Uterus (tissue), 2 donors: ENCODE data around the gene VNN1.

Experiments used
- POLR2A ChIP-seq, 2 donors: fragments of 450-650 bp; IDR thresholded peaks; one replicate each; pipeline ENCODE4 v1.6.1; 2016; ENCODE audit warnings: antibody characterized with exemption in 2 of 2, mild to moderate bottlenecking in 1 of 2, moderate library complexity in 1 of 2
- TF ChIP-seq, protein P1 (sequence below), 4 experiments: fragments of 200-600 bp in 2 of 4; fragments of 450-650 bp in 2 of 4; sonication (generic) in 2 of 4; IDR thresholded peaks; one replicate each; pipeline ENCODE4 v1.5.1; 2016 to 2019; ENCODE audit warnings: antibody characterized with exemption in 4 of 4, mild to moderate bottlenecking in 2 of 4, moderate library complexity in 1 of 4

DNA sequence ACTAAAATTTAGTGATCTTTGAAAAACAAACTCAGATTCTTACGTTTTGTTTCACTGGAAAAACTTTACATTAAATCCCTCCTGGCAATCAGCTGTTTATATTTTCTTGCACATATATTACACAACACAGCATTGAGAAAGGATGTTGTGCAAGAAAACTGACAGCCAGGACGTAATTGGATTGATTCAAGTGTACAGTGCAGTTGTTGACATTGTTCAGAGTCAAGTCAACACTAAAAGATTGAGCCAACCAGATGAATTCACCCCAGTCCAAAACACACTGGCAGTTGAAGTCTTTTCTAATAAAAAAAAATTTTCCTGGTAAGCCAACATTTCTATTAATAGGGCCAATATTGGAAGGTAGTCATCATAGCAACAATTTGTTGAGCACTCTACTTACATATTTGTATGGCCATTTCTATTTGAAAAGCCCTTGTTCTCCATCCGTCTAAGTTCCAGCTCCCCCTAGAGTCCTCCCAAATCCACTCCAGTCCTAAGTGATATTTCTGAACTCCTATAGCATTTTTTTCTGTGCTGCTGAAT lies 20.9 kb upstream of the VNN1 start:
- TF ChIP-seq, protein P1, sequence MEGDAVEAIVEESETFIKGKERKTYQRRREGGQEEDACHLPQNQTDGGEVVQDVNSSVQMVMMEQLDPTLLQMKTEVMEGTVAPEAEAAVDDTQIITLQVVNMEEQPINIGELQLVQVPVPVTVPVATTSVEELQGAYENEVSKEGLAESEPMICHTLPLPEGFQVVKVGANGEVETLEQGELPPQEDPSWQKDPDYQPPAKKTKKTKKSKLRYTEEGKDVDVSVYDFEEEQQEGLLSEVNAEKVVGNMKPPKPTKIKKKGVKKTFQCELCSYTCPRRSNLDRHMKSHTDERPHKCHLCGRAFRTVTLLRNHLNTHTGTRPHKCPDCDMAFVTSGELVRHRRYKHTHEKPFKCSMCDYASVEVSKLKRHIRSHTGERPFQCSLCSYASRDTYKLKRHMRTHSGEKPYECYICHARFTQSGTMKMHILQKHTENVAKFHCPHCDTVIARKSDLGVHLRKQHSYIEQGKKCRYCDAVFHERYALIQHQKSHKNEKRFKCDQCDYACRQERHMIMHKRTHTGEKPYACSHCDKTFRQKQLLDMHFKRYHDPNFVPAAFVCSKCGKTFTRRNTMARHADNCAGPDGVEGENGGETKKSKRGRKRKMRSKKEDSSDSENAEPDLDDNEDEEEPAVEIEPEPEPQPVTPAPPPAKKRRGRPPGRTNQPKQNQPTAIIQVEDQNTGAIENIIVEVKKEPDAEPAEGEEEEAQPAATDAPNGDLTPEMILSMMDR (IDR thresholded peaks at IDR 0.05), result no peak
- TF ChIP-seq POLR2A (IDR thresholded peaks at IDR 0.05), result no peak
